ENCODE measurements around the gene GALNT1.

Gene GALNT1

DNA sequence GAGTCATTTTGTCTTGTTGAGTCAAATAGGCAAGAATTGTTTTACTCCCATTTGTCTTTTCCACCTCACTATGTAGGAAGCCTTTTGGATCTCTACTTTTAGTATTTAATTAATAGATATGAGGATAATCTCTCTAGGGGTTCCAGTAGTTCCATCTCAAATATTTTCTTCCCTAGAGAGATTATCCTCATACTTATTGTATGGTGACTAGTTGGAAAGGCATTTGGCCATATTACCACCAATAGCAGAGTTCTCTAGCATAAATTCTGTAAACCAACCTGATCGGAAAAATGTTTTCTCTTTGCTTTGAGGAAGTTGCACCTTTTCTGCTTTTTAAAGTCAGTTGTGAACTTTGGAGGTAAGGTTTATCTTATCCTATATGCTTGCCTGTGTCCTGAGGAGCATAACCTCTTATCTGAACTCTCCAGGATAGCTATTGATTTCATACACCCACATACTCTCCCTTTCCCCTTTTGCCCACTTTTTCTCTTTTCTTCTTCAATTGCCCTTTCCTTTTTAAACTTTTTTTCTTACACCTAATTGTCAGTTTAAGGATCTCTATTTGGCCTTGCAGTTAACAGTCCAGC, 100.8 kb downstream of the GALNT1 start:
- no peak for DNase-seq

DNA sequence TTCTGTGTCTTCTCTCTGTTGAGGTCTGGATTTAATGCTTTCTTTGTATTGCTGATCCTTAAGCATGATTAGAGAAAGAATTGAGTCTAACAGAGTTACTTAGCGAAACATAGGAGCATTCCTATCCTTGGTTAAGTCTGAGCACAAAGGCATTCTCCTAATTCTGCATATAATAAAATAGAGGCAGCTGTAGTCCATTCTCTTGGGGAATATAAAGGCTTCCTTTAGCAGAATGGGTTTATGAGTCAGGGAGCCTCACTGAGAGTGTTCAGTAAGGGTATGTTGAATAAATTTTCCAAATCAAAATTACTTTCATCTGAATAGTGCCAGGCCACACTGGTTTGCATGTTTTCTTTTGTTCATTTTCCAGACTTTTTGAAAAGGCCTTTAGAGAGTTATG, 101.5 kb downstream of the GALNT1 start:
- no peak for DNase-seq

DNA sequence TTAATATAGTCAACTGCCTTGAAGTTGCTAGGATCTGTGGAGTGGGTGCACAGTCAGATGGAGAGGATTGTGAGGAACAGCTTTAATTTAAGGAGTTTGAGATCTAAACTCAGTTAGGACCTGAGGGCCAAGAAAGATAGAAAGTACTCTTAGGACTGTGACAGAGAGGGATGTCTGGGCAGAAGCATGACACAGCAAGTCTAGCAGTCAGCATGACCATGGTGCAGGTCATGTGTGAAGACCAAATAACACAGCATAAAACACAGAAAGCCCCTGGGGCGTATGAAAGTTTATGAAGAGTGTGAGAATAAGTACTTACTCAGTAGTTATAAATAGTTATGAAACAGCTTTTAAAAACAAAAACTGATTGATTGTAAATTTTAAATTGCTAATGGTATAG, 107.2 kb downstream of the GALNT1 start:
- no peak for DNase-seq

DNA sequence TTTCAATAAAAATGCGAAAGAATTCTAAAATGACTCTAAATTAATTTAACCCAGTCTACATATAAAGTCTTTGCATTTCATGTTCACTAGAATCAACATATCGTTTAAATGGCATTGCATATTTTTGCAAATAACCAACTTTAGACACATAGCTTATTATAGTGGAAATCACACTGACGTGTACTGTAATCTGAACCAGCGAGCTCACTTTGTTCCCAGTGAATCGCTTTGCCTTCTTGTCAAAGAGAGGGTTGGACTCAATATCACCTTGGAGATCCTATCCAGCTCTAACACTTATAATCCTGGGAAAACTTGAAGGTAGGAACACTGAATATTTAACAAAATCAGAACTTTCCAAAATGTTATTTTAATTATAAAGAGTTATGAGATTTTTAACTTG, 108.2 kb downstream of the GALNT1 start:
- DNase-seq = no peak

DNA sequence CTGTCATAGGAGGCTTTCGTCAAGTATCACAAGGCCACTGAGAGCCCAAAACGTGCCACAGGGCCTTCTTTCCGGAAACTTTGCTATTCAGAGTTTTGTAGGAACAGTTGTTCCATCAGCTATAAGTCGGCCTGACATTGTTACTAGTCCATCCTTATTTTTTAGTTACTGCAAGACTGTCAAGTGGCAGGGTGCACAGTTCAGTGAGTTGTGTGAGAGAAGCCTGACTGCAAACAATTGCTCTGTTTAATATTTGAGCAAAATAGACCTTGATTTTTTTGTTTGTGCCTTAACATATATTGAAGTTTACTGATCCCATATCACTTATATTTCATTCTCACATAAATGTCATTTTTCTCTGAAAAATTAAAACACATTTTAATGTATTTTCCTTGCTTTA, 110.1 kb downstream of the GALNT1 start:
- DNase-seq = no peak

DNA sequence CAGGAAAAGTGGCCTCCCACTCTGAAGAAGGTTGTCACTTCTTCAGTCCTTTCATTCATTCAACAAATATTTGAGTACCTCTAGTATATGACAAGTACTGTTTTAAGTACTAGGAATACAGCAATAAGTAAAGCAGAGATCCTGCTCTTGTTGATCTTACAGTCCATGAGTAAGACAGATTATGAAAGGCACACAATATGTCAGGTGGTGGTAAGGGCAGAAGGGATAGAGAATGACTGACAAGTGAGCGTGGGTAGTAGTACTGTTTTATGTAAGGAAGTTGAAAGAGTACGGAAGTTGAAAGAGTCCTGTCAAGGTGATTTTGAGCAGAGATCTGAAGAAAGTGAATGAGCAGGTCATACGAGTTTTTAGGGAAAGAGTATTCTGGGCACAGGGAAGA, 111.3 kb downstream of the GALNT1 start:
- DNase-seq = no peak

DNA sequence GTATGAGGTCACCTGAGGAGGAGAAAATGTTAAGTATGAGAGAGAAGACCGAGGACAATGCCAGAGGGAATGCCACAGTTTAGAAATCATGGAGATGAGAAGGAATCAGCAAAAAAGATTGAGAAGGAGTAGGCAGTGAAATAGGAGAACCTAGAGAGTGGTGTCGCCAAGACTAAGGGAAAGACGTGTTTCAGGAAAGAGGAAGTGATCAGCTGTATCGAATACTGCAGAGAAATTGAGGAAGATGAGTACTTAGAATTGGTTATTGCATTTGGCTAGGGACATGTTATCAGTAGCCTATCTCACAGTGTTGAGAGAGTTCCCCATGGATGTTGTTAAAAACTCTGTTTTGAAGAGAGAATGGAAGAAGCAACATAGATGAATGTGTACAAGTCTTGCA, 112.3 kb downstream of the GALNT1 start:
- DNase-seq = no peak

DNA sequence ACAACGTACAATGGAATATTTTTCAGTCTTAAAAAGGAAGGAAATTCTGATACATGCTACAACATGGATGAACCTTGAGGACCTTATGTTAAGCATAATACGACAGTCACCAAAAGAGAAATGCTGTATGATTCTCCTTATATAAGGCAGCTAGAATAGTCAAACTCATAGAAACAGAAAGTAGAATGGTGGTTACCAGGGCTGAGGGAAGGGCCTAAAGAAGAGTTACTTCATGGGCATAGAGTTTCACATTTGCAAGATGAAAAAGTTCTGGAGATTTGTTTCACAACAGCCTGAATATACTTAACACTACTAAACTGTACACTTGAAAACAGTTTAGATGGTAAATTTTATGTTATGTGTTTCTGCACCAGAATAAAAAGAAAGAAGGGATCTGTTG, 113.3 kb downstream of the GALNT1 start:
- no peak for DNase-seq

DNA sequence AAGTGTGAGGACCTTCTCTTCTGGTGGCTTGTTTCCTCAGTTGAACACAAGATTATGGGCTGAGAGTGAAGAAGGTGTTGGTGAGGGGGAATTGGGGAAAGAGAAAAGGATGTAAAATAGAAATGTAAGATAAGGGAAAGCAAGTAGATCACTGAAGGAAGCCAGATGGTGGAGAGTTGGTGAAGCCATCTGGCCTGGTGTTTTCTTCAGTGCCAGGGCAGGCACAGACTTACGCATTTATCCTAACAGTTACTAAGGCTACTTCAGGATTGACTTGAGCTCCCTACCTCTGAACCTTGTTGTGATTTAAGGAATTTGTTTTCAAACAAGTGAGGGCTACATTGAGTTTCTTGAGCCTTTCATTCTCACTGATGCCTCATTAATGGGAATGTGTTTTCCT, 113.8 kb downstream of the GALNT1 start:
- DNase-seq = no peak

DNA sequence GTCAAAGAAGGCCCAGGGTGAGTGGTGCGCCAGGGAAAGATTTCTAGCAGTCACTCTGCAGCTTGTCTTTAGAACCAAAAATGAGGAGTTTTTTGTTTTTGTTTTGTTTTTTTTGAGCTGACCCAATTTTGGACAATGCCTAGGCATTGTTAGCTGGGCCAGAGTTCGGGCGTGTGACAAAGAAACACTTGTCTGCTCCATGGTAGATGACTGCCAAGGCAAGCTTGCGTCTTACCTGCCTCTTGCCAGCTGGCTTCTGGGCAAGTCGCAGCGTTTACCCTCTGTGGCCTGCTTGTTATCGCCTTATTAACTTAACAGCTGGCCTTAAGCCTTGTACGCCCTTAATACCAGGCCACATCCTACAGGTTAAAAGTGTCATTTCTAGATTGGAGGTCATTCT, 114.3 kb downstream of the GALNT1 start:
- DNase-seq = no peak

DNA sequence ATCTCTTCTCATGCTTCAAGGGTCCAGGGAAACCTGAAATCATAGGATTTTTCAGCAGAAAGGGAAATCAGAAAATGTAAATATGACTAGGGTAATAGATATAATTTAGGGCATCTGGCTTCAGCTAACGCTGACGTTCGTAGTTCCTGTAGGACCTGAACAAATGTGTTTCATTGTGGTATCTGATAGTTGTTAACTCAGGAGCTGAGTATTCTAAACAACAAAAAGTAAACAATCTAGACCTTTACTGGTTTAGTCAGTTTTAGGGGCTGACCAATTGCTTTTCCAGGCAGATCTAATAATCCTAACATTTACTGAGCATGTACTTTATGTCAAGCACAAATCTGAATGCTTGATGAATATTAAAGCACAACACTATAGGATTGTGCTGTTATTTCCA, 114.8 kb downstream of the GALNT1 start:
- DNase-seq = no peak

DNA sequence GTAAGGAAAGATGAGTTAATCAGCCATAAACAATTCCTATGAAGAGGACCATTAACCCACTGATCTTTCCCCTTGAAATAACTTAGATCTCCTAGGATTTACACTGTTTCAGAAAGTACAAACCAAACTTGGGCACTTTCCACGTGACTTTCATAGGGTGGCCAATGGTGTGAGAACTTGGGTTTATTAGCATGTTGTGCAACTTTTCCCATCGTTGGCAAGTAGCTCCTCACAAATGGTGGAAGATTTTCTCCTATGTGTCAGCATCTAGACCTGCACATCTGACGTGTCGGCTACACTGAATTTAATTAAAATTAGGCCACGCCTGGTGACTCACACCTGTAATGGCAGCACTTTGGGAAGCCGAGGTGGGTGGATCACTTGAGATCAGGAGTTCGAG, 116.3 kb downstream of the GALNT1 start:
- DNase-seq = no peak

DNA sequence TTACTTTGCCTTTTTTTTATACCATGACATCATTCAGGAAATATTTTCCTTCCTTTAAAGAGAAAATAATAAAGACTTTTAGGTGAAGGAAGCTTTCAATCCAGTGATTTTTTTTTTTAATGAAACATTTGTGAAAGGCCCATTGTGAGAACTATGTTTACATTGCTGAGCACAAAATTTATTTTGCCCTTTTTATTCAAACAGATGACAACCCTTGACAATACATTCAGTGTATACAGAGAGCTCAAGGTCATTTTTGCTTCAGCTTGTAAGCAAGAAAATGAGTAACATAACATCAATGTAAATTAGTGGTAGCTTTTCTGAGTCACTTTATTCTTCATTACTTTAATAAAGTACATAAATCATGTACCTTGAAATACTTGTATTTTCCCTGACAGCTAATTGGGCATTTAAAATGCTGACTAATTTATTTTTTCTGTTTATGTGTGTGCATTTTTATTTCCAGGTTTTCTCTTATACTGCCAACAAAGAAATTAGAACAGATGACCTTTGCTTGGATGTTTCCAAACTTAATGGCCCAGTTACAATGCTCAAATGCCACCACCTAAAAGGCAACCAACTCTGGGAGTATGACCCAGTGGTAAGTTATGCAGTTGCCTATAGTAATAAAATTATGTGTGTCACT, 121.6 kb downstream of the GALNT1 start:
- no peak for DNase-seq

DNA sequence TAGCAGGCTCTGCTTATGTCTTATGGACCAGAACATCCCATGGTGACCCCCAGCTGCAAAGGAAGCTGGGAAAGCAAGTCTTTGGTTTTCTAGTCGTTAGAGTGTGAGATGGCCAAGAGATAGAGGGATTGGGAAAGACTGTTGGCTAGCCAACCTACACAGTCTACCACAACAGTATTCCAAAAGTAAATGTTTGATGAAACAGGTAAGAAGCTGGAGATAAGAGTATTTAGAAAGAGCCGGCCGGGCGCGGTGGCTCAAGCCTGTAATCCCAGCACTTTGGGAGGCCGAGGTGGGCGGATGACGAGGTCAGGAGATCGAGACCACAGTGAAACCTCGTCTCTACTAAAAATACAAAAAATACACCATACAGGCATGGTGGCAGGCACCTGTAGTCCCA, 124.4 kb downstream of the GALNT1 start:
- no peak for DNase-seq

DNA sequence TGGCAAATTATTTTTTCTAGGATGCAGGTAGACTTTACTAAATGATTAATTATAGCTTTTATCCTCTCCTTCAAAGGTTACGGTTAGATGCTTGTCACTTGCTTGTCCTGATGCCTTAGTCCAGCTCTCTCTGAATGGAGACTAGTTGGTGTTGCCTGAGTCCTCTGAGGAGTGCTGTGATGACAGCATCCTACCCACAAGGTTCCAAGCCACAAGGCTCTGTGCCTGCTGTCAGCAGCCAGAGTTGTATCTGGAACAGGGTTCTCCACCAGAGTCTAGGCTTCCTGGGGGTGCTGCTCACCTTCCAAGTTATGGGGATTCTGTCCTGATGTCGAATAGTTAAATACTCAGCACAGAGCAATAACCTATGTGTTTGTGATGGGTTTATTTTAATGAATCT, 125.7 kb downstream of the GALNT1 start:
- DNase-seq = no peak

DNA sequence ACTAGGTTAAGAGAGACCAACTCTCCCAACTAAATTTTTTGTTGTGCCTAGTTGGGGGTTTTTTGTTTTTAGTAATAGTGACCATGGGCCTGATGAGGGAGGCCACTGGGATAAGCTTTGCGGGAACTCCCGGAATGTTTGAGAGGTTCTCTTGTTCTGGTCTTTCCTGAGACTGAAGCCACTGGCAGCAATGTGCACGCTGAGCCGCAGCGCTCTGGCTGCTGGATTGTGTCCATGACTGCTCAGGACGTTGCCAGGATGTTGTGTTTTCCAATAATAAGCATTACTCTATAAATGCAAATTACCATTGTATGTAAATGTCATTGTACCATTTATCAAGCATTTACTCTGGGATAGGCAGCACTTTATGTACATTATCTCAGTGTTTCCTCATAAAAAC, 126.1 kb downstream of the GALNT1 start:
- DNase-seq = no peak

DNA sequence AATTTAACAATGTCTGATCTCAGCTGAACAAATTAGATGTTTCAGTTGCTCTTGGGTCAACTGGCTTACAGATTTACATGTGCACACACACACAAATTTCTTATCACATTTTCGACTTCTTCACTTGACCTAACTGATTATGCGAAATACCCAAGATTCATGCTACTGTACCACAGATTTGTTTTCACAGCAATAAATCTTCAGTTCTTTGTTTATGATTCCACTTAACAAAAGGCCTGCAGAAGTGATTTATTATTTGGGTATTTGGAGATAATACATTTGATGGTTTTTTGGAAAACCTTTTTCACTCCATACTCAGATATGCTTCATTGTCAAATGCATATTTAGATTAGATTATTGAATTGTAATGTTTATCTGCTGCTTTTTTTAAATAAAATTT, 129.0 kb downstream of the GALNT1 start:
- DNase-seq = no peak

DNA sequence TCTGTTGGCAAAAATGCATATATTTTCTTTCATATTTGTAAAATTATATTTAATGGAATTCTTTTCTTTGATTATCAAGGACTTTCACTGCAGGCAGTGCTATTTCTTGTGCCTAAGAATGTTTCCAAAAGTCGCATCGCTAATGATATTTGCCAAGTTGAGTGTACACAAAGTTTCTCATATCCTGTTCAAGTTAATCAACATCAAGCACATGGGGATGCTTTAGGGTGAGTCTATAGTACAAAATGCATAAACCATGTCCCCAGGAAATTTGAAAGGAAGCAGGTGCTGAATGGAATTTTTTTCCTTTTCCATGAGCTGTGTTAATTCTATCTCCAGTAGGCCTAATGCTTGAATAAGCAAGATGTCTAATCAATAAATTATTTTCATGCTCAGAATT, 129.7 kb downstream of the GALNT1 start:
- no peak for DNase-seq

DNA sequence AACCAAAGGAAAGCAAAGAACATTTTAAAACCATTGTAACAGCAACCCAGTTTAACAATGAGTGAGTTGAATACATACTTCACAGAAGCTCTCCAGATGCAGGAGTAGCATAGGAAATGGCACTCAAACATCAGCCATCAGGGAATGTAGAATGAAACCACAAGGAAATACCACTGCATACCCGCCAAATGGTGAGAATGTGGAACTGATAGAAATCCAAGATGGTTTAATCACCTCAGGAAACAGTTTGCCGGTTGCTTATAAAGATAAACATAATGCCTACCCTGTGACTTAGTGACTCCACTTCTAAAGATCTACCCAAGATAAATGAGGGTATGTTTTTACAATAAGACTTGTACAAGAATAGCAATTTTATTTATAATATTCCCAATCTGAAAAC, 132.0 kb downstream of the GALNT1 start:
- DNase-seq = no peak

DNA sequence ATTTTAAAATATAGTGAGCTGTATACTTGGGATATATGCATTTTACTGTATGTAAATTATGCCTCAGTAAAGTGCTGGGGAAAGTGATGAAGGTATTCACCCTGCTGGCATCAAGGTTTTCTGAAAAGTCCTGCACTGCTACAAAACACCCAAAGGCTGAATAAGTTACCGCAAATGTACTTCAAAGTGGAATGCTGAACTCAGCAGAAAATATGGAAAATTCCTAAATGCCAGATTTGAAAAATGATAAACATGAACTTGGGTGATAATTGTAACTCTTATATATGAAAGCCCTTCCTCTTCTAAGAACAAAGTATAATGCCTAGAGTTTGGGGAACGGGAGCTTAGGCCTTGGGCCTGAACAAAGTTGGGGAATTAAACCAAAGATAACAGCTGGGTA, 133.0 kb downstream of the GALNT1 start:
- DNase-seq = no peak

DNA sequence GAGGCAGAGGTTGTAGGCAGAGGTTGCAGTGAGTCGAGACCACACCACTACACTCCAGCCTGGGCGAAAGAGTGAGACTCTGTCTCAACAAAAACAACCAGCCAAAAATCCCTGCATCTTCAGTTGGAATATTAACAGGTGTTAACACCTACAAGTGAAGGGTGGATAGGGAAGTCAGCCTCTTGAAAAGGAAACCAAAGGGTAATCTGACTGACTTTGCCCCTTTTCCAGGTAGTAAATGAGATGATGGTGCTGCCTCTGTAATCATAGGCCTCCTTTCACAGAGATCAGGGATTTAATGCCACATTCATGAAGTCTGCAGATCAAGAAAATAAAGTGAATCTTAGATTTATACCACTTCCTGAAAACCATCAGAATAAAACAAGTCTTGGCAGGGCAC, 133.6 kb downstream of the GALNT1 start:
- no peak for DNase-seq

DNA sequence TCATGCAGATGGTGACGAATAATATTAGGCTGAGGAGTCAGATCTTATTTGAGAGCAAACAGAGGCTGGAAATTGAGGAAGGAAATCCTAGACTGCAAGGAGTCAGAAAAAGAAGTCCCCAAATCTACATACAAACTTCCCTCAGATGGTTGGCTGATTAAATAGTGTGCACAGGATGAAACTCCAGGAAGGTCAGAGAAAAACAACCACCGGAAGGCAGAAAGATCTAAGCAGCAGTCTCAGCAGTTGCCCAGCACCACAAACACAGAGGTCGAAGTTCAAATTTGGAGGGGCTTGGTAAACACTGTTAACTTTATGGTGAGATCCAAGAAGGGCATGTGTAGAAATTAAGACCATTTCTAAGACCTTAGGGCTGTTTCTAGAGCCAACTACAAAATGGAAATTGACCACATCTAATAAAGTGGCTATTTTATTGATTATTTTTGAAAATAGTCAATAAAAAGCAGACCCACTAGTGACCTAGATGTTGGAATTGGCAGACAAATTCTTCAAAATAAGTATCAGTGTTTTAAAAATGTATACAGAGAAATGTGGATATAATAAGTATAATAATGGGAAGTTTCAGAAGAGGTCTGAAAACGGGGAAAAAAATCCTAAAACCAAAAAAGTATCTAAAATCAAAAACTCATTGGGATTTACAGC, 134.8 kb downstream of the GALNT1 start:
- no peak for DNase-seq

DNA sequence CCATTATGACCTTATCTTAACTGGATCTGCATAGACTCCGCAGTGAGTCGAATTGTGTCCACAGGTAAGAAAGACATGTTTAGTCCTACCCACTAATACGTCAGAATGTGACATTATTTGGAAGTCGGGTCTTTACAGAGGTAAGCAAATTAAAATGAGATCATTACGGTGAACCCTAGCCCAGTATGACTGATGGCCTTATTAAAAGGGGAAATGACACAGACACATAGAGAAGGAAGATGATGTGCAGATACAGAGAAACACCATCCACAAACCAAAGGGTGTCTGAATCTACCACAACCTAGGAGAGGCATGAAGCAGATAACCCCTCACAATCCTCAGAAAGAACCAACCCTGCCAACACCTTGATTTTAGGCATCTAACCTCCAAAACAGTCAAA, 135.6 kb downstream of the GALNT1 start:
- DNase-seq = no peak

DNA sequence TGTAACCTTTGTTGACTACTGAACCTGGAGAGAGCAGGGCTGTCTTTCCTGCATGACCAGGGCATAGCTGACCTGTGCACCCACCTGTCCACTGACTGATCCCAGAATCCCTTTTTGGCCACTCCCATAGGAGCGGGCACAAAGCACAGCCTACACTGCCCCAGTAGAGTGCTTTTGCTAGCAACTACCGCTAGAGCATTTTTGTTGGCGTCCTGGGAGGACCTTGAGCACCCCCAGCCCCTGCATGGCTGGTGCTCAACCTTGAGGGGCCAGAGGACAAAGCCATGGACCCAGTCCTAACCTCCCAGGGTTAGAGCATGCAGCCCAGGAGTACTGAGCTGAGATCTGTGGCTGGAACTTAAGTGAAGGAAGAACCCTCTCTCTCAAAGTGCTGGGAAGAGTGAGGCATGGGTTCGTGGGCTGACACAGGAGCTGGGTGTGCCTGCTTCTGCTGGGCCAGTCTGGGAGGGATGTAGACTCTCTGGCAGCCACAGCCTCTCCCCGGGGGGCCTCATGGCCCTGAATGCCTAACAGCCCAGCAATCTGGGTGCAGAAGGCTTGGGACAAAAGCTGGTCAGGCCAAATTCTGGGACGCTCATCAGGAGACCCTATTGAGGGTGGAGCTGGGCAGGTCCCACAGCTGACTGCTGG, 140.0 kb downstream of the GALNT1 start:
- no peak for DNase-seq

All from activated T-cell treated with anti-CD3 and anti-CD28 coated beads, Interleukin-2, amount 50 U/mL, for 48 hours (primary cell).